ENCODE measurements around the gene CTR9. TPM values are rescaled to one million over a fixed set of nuclear protein-coding genes. Genes with fewer than 3 reads are reported as not detected.

CTR9 gene
- total RNA-seq, 1 donor from 2014 or later = 38.6 TPM

GRCh38 chr11:10751581-10751940 is 515 bp downstream of the CTR9 start:
- H3K4me3 Mint-ChIP-seq (ENCODE audit: low read depth) = peak overlapping the region; percentile 91
- peaks cover 6% of the 10 kb centered on the region for H3K4me1 Mint-ChIP-seq (ENCODE audit: low read depth)
- peak overlapping the region; percentile 96 for H3K27ac Mint-ChIP-seq
- no peak for DNase-seq (ENCODE audit: low spot score, unreplicated experiment)
- TF ChIP-seq, protein P1, sequence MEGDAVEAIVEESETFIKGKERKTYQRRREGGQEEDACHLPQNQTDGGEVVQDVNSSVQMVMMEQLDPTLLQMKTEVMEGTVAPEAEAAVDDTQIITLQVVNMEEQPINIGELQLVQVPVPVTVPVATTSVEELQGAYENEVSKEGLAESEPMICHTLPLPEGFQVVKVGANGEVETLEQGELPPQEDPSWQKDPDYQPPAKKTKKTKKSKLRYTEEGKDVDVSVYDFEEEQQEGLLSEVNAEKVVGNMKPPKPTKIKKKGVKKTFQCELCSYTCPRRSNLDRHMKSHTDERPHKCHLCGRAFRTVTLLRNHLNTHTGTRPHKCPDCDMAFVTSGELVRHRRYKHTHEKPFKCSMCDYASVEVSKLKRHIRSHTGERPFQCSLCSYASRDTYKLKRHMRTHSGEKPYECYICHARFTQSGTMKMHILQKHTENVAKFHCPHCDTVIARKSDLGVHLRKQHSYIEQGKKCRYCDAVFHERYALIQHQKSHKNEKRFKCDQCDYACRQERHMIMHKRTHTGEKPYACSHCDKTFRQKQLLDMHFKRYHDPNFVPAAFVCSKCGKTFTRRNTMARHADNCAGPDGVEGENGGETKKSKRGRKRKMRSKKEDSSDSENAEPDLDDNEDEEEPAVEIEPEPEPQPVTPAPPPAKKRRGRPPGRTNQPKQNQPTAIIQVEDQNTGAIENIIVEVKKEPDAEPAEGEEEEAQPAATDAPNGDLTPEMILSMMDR (IDR thresholded peaks at IDR 0.05; ENCODE audit: unreplicated experiment) = no peak
- no peaks in the 10 kb centered on the region for H3K9me3 Mint-ChIP-seq (ENCODE audit: low read depth)
- peaks cover 3% of the 10 kb centered on the region for H3K27me3 Mint-ChIP-seq
- peaks cover 8% of the 10 kb centered on the region for H3K36me3 Mint-ChIP-seq (ENCODE audit: insufficient read depth)

DNA sequence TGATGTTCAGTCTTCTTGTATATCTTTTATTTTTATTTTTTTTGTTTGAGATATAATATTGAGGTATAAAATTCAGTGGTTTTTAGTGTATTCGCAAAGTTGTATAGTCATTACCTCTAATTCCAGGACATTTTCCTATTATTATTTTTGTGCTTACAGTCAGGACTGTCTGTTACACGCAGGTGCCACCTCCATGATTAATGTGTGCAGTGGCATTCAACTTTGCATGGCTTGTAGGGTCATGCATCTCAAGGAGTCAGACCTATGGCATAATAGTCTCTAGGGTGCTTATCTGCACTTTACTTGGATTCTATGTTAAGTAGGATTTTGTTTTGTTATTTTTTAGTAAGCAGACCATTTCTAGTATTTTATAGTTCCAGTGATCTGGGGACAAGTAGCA is 1.0 kb downstream of the CTR9 start:
- Mint-ChIP-seq H3K27me3 (peaks cover 3% of the 10 kb centered on the region), H3K4me3 (ENCODE audit: low read depth) (peak overlapping the region; percentile 91), H3K9me3 (ENCODE audit: low read depth) (no peaks in the 10 kb centered on the region), H3K27ac (peak overlapping the region; percentile 96), H3K4me1 (ENCODE audit: low read depth) (peaks cover 6% of the 10 kb centered on the region), H3K36me3 (ENCODE audit: insufficient read depth) (peaks cover 9% of the 10 kb centered on the region)
- TF ChIP-seq, protein P1 (IDR thresholded peaks at IDR 0.05; ENCODE audit: unreplicated experiment) = no peak
- no peak for DNase-seq (ENCODE audit: low spot score, unreplicated experiment)

GRCh38 chr11:10752486-10752885 is 1.4 kb downstream of the CTR9 start:
- no peaks in the 10 kb centered on the region for H3K9me3 Mint-ChIP-seq (ENCODE audit: low read depth)
- TF ChIP-seq, protein P1 (IDR thresholded peaks at IDR 0.05; ENCODE audit: unreplicated experiment) = no peak
- DNase-seq (ENCODE audit: low spot score, unreplicated experiment) = no peak
- H3K4me1 Mint-ChIP-seq (ENCODE audit: low read depth) = peaks cover 6% of the 10 kb centered on the region
- peaks cover 11% of the 10 kb centered on the region for H3K36me3 Mint-ChIP-seq (ENCODE audit: insufficient read depth)
- H3K4me3 Mint-ChIP-seq (ENCODE audit: low read depth) = peak overlapping the region; percentile 91
- peaks cover 3% of the 10 kb centered on the region for H3K27me3 Mint-ChIP-seq
- H3K27ac Mint-ChIP-seq = no peak overlapping the region

- H3K27me3 Mint-ChIP-seq = no peaks in the 10 kb centered on the region
- no peaks in the 10 kb centered on the region for H3K4me1 Mint-ChIP-seq (ENCODE audit: low read depth)
- TF ChIP-seq, protein P1 (IDR thresholded peaks at IDR 0.05; ENCODE audit: unreplicated experiment) = no peak
- DNase-seq (ENCODE audit: low spot score, unreplicated experiment) = no peak
- no peaks in the 10 kb centered on the region for H3K9me3 Mint-ChIP-seq (ENCODE audit: low read depth)
- no peak overlapping the region for H3K27ac Mint-ChIP-seq
- no peak overlapping the region for H3K4me3 Mint-ChIP-seq (ENCODE audit: low read depth)
- peaks cover 24% of the 10 kb centered on the region for H3K36me3 Mint-ChIP-seq (ENCODE audit: insufficient read depth)
Observed at GRCh38 chr11:10758957-10759356, 7.9 kb downstream of the CTR9 start.

DNA sequence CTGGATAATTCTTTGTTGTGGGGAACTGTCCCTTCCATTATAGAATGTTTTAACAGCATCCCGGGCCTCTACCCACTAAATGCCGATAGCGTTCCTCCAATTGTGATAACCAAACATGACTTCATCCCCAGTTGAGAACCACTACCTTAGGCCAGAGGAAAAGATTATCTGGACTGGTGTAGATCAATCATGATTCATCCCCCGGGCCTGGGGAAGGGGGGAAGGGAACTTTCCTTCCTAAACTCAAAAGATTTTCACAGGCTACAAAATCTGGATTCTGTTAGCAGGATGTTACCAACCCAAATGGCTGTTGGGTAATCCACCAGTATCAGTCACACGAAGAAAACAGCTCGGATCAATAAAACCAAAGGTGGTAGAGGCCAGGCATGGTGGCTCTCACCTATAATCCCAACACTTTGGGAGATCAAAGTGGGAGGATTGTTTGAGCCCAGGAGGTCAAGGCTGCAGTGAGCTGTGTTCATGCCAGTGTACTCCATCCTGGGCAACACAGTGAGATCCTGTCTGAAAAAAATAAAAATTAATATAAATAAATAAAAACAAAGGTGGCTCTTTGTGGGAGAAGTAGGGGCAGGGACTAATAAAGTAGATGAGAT is 10.1 kb downstream of the CTR9 start:
- no peak for DNase-seq (ENCODE audit: low spot score, unreplicated experiment)
- Mint-ChIP-seq H3K4me3 (ENCODE audit: low read depth) (no peak overlapping the region), H3K36me3 (ENCODE audit: insufficient read depth) (peaks cover 24% of the 10 kb centered on the region), H3K27ac (no peak overlapping the region), H3K4me1 (ENCODE audit: low read depth) (no peaks in the 10 kb centered on the region), H3K9me3 (ENCODE audit: low read depth) (no peaks in the 10 kb centered on the region), H3K27me3 (no peaks in the 10 kb centered on the region)
- TF ChIP-seq, protein P1 (IDR thresholded peaks at IDR 0.05; ENCODE audit: unreplicated experiment) = no peak

Data from progenitor cell of endocrine pancreas (in vitro differentiated cells).